HG02588 (cell line): Measurements from ENCODE around the gene ITGB2.

Experiments
- ATAC-seq: cut with Tn5 transposase; IDR thresholded peaks from one replicate; pipeline ENCODE4 v1.9.1; 2021; ENCODE audit warnings: mild to moderate bottlenecking, moderate library complexity; ENCODE audit not compliant: unreplicated experiment

ITGB2 gene

DNA sequence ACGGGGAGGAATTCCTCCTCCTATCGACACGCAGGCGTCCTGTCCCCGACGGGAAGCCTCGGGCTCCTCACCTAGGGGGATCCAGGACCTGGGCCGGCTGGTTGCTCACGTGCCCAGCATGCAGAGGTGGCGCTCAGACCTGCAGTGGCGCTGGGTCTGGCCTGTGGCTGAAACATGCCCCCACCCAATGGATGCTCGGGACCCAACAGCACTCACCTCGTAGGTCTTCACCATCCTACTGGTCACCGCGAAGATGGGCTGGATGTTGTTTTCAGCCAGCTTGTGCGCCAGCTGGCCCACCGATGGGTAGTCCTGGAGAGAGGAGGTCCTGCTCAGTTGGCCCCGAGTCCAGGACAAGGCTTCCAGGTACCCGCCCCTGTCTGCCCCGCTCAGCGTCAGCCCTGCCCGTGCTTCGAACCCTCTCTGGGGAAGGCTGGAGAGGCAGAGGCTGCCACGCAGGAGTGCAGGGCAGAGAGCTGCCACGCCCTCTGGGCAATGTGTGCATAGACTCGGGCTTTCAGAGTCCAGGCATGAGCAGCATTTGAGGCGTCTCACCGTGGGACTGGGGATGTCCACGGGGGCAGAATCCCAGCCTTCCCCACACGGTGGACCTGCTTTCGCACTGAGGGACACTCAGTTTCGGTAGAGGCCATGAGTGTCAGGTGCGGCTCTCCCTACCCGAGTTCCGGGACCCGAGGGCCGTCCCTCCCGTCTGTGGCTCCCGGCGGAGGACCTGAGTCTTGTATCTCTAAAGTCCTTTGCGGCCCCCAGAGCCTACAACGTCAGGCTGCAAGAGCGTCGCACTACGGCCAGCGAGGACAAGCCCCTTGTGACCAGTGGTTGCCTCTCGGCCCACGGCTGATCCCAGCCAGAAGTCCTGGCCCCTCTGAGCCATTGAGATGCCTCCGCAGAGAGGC lies 21.6 kb downstream of the ITGB2 start:
- no peak for ATAC-seq

DNA sequence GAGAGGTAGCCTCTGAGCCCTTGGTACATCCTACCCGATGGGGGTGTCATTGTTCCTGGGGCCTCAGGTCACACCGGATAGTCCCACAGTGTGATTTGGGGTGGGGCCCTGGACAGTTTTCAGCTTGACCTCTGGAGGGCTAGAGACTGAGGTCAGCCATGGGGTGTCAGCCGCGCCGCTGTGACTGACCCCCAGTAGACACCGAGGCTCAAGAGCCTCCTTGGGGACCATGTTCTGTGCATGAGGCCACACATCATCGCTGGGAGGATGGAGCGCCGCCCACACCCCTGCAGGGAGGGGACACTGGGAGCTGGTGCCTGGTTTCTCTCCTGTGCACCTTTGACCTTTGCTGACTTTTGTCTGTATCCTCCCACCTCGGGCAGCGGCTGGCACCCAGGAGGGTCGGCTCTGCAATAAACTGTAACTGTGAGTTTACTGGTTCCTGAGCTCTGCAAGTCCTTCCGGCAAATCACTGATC lies 22.6 kb downstream of the ITGB2 start:
- ATAC-seq, result no peak

- no peak for ATAC-seq
Observed at GRCh38 chr21:44897326-44898010, 23.2 kb downstream of the ITGB2 start.

DNA sequence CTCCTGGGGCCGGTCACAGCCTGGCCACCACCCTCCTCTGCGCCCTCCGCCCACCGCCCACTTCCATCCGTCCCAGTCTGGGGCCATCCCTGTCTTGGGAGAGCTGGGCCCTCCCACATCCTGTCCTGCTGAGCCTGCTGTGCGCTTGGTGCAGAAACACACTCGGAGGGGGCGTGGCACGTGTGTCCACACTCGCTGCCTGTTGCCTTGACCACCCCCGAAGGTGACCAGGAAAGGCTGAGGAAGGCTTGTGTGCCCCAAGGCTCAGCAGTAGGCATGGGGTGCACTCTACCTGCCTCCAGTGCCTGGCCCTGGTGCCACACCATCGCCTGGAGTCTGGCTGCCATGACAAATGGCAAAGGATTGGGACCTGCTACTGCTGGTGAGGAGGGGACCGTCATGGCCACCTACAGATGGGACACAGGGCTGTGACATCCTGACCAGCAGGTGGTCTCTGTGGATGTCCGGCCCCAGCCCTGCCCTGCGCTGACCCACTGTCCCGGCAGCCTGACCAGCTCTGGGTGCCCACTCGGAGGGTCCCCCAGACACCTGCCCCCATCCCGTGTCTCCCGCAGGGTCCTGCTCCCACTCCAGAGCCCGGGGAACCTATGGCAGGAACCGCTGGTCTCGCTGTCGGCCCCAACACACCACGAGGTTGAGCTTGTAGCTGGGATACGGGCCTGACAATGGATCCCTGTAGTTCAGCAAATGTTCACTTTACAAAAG lies 24.0 kb downstream of the ITGB2 start:
- no peak for ATAC-seq

DNA sequence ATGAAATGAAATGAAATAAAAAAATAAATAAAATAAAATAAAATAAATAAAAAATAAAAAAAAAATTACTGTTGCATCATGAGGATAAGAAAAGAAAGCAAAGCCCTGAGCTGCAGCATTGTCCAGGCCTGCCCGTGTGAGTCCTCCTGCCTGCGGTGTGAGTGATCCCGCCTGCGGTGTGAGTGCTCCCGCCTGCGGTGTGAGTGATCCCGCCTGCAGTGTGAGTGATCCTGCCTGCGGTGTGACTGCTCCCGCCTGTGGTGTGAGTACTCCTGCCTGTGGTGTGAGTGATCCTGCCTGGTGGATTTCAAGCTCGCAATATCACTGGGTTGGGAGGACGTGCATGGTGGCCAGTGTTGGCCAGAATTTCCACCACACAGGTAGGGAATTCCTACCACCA lies 24.8 kb downstream of the ITGB2 start:
- no peak for ATAC-seq

DNA sequence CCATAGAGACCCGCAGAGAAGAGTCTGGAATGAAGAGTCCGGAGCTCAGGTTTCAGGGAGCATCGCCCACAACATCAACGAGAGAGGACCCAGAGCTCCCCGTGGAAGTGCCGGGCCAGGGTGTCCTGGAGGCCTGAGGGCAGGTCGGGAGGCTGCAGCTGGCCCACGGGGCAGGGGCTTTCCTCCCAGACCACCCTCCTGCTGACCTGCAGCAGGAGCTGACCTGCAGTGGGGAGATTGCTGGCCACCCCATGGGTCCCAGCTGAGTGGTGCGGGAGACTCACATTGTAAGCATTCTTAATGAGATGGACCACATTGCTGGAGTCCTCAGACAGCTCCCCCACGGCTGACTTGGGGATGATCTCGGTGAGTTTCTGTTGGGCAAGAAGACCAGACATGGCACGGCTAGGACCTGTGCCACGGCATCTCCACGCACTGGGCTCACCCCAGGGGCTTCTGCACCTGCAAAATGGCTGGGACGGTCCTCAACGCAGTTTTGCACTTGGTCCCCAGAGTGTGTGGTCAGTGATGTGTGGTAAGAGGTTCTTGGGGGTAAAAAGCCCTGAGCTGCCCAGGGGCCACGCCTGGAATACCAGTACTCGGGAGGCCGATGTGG lies 25.9 kb downstream of the ITGB2 start:
- no peak for ATAC-seq

- ATAC-seq, result no peak
Observed at GRCh38 chr21:44893948-44894656, 26.6 kb downstream of the ITGB2 start.

GRCh38 chr21:44893278-44893556 lies 27.5 kb downstream of the ITGB2 start:
- no peak for ATAC-seq

- peak; percentile 56 for ATAC-seq
Observed at GRCh38 chr21:44892536-44893277, 28.0 kb downstream of the ITGB2 start.

GRCh38 chr21:44892095-44892494 lies 28.6 kb downstream of the ITGB2 start:
- ATAC-seq, result no peak

DNA sequence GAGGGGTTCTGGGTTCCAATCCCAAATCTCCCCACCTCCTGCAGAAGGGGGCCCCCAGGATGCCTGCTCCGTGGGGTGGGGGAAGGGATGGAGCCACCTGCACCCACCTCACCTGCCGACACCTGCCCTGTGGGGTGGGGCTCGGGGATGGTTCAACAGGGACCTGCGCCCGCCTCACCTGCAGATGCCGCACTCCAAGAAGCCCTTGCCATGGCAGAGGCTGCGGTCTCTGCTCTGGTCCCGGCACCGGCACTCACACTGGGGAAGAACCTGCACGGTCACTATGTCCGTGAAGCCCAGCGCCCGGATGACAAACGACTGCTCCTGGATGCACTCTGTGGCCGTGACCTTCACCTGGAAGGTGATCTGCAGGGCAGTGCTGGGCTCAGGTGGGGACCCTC lies 29.1 kb downstream of the ITGB2 start:
- ATAC-seq, result no peak

DNA sequence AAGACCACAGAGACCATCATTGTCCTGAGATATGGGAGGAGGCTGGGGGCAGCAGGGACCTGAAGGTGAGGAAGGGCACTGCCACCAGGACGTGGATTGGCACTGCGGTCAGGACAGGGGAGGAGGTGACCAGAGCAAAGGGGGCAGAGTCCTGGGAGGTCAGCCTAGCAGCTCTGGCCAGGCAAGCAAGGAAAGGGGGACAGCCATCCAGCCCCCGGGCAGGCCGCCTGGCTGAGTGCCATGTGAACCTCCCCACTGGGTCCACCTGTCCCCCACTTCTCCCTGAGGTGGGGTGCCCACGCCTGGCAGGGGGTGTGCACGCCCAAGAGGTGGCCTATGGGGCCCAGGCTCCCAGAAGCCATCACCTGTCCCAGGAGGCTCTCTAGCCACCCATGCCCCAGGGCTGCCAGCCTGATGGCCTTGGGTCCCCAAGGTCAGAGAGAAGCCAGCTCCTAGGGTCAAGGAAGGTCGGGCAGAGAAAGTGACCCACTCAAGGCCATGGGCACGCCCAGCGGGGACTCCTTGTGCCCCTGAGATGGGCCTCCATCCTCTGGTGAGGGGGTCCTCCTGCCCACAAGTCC lies 29.6 kb downstream of the ITGB2 start:
- ATAC-seq, result no peak

DNA sequence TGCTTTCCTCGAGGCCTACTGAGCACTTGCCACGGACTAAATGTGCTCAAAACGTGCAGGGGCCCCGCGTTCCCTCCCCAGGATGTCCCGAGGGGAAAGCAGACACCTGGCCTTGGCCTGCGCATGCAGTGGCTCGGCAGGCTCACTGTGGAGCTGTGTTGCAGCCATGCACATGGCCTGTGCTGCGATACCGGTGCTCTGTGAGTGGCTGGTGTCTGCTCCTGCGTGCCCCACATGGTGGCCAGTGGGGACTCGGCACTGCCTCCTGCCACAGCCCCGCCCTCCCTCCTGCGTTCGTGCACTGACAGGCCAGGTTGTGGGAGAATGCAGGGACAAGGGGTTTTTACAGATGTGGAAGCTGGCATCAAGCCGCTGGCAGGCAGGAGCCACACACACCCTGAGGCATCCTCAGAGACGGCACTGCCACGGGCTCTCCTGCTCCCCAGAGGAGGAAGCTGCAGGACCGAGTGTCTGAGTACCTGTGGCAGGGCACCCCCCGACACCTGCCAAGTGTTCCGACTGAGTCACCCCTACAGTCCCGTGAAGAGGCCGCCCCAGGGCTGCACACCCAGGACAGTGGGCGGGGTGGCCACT lies 30.3 kb downstream of the ITGB2 start:
- no peak for ATAC-seq

DNA sequence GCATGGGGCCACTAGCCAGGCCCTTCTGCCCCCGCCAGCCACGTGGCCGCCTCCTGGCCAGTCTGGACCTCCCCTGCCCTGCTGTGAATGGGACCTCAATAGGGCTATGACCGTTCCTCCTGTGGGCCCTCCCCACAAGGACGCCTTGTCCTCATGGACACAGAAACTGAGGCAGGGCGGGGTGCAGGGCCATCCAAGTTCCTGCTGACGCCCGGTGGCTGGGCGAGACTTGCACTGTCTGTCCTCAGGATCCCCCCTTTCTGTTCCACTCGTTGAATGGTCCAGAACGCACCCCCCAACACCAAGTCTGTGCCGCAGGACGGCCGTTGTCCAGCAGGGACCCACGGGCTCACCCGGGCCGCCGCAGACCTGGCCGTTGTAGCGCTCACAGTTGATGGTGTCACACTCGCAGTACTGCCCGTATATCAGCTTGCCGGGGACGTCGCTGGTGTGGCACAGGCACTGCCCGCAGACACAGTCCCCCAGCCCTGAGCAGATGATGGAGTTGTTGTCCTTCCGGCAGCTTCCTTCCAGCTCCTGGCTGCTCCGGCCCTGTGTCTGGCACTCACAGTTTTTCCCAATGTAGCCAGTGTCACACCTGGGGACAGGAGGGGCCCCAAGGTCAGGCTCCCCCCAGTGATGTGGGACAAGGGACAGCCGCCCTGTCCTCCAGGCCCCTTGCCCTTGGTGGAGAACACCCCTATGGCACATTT lies 30.9 kb downstream of the ITGB2 start:
- ATAC-seq, result no peak

- ATAC-seq, result no peak
Observed at GRCh38 chr21:44888581-44889550, 31.8 kb downstream of the ITGB2 start.

- no peak for ATAC-seq
Observed at GRCh38 chr21:44887807-44888580, 32.7 kb downstream of the ITGB2 start.
